ENCODE results near the gene OCA2.
A peak's percentile ranks its signal among the peaks of the same experiment; 100 is the strongest.

OCA2 gene

GRCh38 chr15:28003302-28004037, 95.6 kb downstream of the OCA2 start:
- no peak for DNase-seq (ENCODE audit: low read depth in 2 of 2)

GRCh38 chr15:28002867-28003266, 96.2 kb downstream of the OCA2 start:
- no peak for DNase-seq (ENCODE audit: low read depth in 2 of 2)

GRCh38 chr15:28002136-28002861, 96.8 kb downstream of the OCA2 start:
- no peak for DNase-seq (ENCODE audit: low read depth in 2 of 2)

- DNase-seq (ENCODE audit: low read depth in 2 of 2): no peak
Observed at GRCh38 chr15:28001641-28002040, 97.5 kb downstream of the OCA2 start.

GRCh38 chr15:27993996-27994780, 104.9 kb downstream of the OCA2 start:
- DNase-seq (ENCODE audit: low read depth in 2 of 2): no peak

GRCh38 chr15:27993544-27993943, 105.6 kb downstream of the OCA2 start:
- no peak for DNase-seq (ENCODE audit: low read depth in 2 of 2)

- no peak for DNase-seq (ENCODE audit: low read depth in 2 of 2)
Observed at GRCh38 chr15:27990521-27991515, 108.3 kb downstream of the OCA2 start.

GRCh38 chr15:27989838-27990237, 109.3 kb downstream of the OCA2 start:
- DNase-seq (ENCODE audit: low read depth in 2 of 2): no peak

- DNase-seq (ENCODE audit: low read depth in 2 of 2): no peak
Observed at GRCh38 chr15:27989427-27989826, 109.7 kb downstream of the OCA2 start.

GRCh38 chr15:27985099-27985498, 114.0 kb downstream of the OCA2 start:
- DNase-seq (ENCODE audit: low read depth in 2 of 2): no peak

- DNase-seq (ENCODE audit: low read depth in 2 of 2): no peak
Observed at GRCh38 chr15:27983496-27983895, 115.6 kb downstream of the OCA2 start.

- no peak for DNase-seq (ENCODE audit: low read depth in 2 of 2)
Observed at GRCh38 chr15:27977696-27978095, 121.4 kb downstream of the OCA2 start.

GRCh38 chr15:27973886-27974285, 125.2 kb downstream of the OCA2 start:
- DNase-seq (ENCODE audit: low read depth in 2 of 2): no peak

- no peak for DNase-seq (ENCODE audit: low read depth in 2 of 2)
Observed at GRCh38 chr15:27970661-27971392, 128.3 kb downstream of the OCA2 start.

GRCh38 chr15:27967541-27967940, 131.6 kb downstream of the OCA2 start:
- DNase-seq (ENCODE audit: low read depth in 2 of 2): no peak

- DNase-seq (ENCODE audit: low read depth in 2 of 2): no peak
Observed at GRCh38 chr15:27965546-27965945, 133.6 kb downstream of the OCA2 start.

GRCh38 chr15:27961801-27962200, 137.3 kb downstream of the OCA2 start:
- no peak for DNase-seq (ENCODE audit: low read depth in 2 of 2)

- DNase-seq (ENCODE audit: low read depth in 2 of 2): peak in 1 of 2 experiments; percentile 29
Observed at GRCh38 chr15:27958911-27959578, 140.1 kb downstream of the OCA2 start.

GRCh38 chr15:27956285-27956684, 142.8 kb downstream of the OCA2 start:
- DNase-seq (ENCODE audit: low read depth in 2 of 2): peak; percentile 37 to 43

- DNase-seq (ENCODE audit: low read depth in 2 of 2): no peak
Observed at GRCh38 chr15:27955087-27955486, 144.0 kb downstream of the OCA2 start.

All from fibroblast of skin of left quadriceps (primary cell).